HT1080 (cell line): ENCODE measurements around the gene TEF. TPM values are rescaled to one million over a fixed set of nuclear protein-coding genes. Genes with fewer than 3 reads are reported as not detected.

Experiments used
- DNase-seq: peaks from one replicate; pipeline ENCODE4 v3.0.0-alpha.2; 2015; ENCODE audit warnings: low read depth
- total RNA-seq: library from RNA; depleted of rRNA; stranded (reverse); fragments of >200 nt; shearing (Covaris generic); gene quantifications from 2 replicates; pipeline ENCODE4 v1.2.3, GENCODE V29; 2014

The TEF gene
- total RNA-seq, 1 experiment from 2014 or later, result 6.7 TPM

DNA sequence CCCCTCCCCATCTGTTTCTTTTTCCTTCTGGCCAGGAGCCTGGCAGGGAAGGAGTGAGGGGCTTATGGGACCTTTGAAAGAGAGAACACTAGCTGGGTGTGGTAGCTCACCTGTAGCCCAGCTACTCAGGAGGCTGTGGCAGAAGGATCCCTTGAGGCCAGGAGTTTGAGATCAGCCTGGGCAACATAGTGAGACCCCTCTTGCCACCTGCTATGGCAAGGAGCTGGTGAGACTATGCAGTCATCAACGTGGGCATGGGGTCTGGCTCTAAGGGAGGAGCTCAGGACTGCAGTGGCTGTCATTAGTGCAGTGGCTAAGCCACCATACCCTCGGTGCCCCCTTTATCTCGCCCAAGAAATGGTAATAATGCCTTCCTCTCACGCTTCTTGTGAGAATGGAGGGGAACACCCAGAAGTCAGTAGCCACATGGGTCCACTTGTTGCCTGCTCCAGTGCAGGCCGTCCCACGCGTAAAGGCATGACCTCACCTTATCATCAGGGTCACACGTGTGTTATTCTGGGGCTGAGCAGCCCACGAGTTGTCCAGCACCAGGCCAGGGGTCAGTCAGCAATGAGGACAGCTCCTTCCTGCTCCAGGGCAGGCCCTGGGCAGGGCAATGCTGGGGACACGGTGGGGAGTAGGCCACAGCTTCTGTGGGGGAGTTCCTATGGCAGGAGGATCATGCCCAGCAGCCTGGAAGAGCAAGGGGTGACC, 27.7 kb upstream of the TEF start:
- no peak for DNase-seq

DNA sequence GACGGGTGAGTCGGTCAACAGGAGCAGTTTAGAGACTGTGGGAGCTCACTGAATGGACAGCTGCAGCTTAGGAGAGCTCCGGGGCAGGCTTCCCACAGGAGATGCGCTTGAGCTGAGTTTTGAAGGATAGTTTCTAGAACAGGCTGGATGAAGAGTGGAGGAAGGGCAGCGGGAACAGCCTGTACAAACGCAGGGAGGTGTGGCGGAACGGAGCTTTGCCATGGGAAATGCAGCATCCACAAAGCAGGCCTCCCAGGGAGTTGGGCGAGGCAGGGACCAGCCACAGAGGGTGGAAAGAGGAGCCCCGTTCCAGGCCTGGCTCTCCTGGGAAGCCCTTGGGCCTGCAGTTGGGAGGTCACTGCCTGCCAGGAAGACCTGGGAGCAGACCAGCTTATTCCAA, 26.8 kb upstream of the TEF start:
- DNase-seq, result no peak

DNA sequence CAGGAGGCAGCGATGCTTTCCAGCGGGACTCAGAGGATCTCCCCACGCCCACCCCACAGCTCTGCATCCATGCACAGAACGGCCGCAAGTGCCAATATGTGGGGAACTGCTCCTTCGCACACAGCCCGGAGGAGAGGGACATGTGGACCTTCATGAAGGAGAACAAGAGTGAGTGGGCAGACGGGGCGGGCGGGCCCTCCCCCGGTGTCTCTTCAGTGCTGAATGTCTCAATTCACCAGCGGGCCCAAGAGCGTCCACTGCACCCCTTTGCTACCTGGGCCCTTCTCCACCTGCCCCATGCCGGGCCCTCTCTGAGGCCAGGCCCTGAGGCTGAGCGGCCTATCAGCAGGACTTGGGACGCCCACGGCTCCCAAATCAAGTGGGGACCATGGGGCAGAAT, 25.8 kb upstream of the TEF start:
- DNase-seq, result no peak

DNA sequence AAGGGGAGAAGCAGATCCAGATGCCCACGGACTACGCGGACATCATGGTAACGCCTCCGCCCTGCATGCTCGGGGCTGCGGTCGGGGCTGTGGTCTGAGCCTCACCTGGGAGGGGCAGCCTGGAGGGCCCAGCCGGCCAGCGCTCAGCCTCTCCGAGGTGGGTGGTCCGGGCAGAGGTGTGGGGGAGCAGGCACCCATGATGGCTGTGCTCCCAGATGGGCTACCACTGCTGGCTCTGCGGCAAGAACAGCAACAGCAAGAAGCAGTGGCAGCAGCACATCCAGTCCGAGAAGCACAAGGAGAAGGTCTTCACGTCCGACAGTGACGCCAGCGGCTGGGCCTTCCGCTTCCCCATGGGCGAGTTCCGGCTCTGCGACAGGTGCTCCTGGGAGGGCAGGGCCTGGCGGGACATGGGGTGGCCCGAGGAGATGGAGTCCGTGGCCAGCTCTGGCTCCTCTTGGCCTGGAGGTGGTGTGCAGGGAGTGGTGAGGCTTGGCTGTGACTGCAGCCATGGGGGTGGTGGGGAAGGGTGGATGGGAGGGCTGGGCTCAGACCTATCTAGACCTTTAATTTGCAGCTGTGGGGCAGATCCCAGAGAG, 25.2 kb upstream of the TEF start:
- no peak for DNase-seq

DNA sequence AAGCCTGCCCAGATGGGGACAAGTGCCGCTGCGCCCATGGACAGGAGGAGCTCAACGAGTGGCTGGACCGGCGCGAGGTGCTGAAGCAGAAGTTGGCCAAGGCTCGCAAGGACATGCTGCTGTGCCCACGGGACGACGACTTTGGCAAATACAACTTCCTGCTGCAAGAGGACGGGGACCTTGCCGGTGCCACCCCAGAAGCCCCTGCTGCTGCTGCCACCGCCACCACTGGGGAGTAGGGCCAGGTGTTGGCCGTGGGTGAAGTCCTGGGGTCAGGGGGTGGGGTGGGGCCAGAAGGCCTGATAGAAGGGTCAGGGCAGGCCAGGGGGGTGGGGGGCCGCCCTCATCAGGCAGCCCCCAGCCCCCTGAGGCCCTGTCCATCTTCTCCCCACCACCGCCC, 24.6 kb upstream of the TEF start:
- no peak for DNase-seq

DNA sequence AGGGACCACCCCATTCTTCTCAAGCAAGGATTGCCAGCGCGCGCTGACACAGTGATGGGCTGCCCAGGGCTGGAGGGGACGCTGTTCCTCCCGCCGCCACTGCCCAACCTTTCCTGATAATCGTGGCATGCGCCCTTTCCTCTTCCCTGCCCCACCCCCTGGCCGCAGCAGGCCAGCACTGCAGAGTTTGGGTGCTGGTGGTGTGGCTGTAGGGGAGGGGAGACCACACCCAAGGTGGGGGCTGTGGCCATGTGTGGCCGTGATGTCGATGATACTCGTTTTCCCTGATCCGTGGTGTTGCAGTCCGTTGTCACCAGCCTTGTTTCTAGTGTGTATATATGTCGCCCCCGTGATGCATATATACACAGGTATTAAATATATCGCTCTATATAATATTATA, 22.8 kb upstream of the TEF start:
- DNase-seq, result no peak

DNA sequence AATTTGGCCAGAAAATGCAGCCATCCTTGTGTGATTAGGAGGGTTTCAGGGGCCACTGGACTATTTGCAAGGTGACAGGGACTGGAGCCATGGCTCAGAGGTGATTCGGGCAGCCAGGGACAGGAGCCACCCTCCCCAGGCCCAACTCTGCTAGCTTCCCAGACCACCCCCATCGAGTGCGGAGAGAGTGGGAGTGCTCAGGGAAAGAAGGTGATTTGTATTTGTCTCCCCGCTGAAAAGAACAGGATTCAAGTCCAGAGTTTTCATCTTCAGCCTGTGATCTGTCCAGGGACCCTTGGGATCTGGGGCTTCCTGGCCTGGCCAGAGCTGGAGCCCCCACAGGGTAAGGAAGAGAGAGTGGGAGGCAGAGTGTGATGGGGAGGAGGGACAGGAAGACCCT, 22.4 kb upstream of the TEF start:
- DNase-seq, result no peak

DNA sequence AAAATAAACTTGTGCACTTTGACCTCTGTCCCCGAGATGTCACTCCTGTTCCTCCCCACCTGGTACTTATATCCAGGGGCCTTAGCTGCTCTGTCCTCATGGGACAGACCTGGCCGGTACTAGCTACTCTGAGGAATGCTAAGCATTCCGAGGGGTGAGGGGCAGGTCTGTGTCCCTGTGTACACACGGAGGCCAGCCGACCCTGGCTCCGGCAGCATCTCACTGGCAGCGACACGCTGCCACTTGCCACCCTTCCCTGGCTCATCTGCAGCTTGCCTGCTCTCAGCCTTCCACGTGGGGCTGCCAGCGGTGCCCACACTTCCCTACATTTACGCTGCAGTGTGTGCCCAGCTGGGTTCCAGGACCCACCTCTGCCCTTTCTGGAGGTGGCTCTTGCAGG, 21.6 kb upstream of the TEF start:
- no peak for DNase-seq

DNA sequence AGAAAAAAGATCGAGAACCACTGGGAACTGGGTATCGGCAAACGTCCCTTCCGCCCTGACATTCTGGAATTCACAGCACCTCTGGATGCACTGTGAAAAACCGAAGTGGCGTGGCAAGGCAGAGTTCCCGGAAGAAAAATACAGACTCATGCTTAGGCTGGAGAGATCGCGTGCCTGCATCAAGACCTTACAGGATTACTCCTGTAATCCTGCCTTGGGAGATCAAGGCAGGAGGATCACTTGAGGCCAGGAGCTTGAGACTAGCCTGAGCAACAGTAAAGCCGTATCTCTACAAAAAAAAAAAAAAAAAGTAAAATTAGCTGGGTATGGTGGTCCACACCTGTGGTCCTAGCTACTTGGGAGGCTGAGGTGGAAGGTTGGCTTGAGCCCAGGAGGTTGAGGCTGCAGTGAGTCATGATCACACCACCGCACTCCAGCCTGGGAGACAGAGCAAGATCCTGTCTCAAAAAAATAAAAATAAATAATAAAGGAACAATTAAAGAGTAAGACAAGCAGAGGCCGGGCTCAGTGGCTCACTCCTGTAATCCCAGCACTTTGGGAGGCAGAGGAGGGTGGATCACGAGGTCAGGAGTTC, 19.9 kb upstream of the TEF start:
- DNase-seq, result peak; percentile 77

DNA sequence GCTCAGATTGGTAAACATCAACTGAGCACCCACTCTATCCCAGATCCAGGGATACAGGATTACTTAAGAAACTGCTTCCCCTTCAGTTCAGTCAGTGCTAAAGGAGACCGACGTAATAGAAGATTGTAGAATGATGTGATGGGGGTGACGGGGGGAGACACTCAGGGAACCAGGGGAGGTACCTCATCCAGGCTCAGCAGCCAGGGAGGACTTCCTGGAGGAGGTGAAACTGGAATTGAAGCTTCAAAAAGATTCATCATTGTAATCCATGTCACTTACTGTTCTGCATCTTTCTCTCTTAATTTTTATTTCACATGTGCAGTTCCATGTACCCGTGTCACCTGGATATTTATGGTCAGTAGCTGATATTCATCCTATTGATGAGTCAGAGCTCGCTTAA, 19.1 kb upstream of the TEF start:
- peak; percentile 16 for DNase-seq

DNA sequence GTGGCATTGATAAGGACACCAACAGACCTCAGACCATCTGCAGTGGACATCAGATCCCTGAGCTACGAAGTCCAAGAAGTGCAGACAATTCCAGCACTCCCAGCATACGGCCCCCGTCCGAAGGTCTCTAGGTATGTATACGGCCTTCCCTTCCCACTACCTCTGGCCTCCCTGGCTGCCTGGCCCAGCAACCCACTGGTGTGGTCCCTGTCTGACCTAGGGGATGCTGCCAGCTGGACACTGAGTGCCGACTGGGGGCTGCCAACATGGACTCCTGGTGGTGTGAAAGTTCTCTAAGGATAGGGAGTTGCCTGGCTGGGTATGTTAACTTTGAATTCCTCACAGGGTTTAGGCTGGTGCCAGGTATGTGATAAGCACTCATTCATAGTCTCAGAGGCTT, 17.5 kb upstream of the TEF start:
- DNase-seq, result no peak

DNA sequence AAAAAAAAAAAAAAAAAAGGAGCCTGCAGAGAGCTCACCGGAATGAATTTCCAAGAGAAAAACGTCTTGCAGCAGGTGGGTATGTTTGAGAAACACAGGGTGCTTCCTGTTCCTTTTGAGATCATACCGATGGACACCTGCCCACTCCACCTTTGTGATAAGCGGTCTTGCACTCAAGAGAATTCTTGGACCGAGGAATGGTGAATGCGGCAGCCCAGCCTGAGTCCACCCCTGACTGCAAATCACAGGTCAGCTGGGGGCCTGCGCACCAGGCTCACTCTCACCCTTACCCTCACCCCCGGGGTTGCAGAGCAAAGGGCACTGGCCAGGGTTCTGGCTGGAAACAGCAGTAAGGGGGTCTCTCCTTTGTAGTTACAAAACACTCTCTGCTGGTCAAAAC, 16.8 kb upstream of the TEF start:
- no peak for DNase-seq

DNA sequence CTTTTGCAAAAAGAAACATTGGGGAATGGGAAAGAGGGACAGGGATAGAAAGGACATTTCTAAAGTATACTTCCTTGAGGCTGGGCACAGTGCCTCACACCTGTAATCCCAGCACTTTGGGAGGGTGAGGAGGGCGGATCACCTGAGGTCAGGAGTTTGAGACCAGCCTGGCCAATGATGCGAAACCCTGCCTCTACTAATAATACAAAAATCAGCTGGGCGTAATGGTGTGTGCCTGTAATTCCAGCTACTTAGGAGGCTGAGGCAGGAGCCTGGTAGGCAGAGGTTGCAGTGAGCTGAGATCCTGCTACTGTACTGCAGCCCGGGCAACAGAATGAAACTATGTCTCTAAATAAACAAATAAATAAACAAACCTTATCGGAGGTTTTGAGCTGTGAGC, 16.3 kb upstream of the TEF start:
- DNase-seq, result no peak

DNA sequence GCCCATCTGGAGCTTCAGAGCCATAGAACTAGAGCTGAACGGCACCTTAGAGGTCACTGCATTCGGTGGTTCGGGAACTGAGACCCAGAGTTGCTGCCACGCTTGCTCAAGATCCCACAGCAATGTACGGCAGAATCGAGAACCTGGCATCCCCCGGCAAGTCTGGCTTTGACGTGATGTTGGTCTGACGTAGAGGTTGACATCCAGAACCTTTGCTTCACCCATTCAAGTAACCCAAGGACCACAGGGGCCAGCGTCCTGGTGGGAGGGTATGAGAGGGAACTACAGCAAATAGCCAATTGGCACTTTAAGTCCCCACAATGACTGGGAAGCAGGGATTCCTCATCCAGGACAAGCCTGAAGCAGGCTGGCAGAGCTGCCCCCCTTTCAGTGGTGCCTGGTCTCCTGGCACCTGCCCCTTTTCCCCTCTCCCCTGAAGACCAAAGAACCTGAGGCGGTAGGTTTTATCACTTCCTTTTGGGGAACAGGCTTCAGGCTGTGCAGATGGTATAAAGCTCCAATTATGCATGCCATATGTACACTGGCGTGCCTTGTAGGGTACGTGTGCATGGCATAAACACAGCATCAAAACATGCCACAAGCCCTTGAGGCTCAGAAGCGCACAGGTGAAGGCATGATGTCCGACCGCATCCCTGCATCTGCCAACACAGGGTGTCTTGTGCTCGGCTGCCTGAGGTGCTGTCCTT, 15.3 kb upstream of the TEF start:
- no peak for DNase-seq

DNA sequence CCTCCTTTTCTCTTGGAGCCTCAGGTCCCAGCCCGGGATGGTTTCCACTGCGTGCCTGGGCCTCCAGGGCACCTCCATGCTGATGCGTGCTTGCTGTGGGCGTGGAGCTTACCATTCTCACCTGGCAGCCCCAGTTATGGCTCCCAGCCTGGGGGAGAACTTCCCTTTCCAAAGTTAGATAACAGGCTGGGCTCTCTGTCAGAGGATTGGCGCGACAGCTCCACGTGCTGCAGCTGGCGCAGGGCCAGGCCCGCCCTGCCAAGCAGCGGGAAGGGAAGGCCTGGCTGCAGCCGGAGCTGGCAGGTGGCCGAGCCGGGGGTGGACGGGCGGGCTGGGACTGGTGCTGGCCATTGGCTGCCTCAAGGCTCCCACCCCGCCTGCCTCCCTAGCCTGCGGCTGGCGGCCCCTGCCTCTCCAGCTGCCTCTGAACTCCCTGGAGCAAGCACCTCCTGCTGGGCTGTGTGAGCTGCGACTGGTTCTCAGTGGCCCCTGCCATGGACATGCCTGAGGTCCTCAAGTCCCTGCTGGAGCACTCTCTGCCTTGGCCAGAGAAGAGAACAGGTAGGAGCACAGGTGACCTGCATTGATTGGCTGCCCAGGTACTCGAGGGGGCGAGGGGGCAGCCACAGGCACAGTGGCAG, 14.6 kb upstream of the TEF start:
- peak; percentile 85 for DNase-seq

DNA sequence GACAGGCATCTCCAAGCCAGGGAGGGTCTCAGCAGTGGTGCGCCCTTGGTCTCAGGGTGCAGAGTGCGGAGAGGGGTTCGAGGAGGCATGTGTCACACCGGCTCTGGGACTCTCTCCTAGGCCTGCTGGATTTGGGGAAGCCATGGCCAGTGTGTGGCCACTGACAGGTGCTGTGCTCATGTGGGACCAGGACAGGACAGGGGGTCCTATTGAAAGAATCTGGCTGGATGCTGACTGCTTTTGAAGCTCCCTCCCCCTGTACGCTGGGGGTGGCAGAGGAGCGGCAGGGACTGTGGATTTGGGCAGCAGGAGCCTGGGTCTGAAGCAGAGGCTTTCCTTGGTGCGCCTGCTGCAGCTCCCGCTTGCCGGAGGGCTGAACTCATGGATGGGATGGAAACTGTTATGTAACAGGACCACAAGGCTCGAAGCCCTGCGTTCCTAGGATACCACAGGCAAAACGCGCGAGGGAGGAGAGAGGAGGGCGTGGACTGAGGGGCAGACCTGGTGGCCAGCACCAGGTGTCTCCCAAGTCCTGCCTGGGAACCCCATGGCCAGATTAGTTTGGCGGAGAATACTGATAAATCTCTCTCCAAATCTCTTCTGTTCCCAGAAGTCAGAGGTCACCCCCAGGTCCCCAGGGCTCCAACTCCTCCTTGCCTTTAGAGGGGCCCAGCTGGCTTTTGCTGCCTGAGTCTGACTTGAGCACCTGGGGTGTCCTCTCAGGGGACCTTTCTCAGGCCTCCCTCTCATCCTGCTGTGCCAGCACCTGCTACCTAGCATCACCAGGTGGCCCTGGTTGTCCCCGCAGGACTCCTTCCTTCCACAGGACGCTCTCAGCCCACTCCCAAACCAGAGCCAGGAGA, 13.8 kb upstream of the TEF start:
- DNase-seq, result no peak

DNA sequence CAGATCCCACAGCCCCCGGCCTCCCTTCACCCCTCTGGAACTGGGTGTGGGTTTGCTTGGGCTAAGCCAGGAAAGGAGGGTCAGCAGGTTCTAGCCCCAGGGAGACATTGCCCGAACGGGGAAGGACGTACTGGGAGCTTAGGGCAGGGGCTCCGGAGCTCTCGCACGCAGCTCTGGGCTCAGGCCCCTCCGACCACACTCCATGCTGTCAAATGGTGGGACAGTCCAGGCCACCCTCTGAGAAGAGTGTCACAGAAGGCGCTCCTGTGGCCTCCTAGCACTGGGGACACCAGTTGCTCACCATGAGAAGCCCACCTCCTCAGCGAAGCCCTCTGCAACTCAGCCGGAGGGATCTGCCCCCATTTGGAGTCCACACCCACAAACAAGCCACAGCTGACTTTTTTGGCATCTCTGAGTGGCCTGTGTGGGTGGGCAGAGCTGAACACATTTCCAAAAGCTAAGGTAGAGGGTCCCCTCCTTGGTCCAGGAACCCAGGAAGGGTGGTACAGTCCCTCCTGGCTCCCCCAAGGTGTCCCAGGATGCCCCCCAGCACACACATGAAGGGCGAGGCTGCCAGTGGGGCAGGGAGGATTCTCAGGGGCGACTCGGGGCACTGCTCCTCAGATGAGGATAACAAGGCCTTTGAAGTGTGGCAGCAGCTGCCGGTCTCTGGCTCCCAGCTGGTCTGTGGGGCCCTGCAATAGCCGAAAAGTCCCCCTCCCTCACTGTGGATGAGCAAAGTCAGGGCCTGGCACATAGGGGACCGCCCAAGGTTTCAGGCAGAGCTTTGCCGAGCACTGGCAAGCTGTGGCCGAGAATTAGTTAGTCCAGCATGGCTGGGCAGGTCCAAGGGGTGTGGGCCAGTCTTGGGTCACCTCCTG, 13.0 kb upstream of the TEF start:
- DNase-seq, result no peak

DNA sequence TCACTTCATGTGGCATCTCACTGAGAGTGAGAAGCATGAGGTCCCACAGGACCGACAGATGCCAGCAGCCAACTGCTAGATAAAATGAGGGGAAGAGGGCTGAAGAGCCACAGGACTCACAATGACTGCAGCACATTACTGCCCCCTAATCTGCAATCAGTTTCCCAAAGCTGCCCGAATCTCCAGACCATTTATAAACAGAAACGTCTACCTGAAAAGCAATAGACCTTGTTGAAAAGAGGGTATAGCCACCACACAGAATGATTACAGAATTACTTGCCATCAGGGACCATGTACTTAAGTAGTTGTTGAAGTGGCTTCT, 12.4 kb upstream of the TEF start:
- no peak for DNase-seq

DNA sequence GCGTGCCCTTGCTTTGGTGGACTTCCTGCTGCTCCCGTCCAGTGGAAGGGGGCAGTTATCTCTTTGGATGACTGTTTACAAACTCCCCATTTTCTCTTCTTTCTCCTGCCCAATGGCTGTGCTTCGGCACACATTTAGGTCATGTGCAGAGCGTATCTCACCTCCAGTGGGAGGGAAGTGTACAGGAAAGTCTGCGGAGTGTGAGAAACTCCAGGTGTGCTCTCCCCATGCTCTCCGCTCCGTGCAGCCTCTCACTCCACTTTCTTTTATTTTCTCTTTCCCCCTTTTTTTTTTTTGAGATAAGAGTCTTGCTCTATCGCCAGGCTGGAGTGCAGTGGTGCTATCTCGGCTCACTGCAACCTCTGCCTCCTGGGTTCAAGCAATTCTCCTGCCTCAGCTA, 11.9 kb upstream of the TEF start:
- DNase-seq, result no peak

DNA sequence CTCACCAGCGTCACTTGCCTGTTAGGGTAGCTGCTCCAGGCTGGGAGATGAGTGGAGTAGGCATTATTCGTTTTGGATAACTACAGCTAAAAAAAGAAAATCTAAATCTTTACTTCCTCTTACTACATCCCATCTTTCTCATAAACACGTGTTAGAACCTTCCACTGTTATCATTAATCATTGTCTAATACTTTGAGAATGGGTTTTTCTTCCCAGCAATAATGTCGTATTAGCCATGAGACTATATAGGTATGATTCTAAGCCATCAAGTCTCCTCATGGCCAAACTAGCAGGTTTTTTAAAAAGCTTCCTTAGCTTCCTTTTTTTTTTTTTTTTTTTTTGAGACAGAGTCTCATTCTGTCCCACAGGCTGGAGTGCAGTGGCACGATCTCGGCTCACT, 3.9 kb upstream of the TEF start:
- no peak for DNase-seq
